Effector memory CD8-positive, alpha-beta T cell (primary cell): ENCODE measurements around the gene SFI1.
A peak's percentile ranks its signal among the peaks of the same experiment; 100 is the strongest.

Source experiments
- ATAC-seq: fragments of 150-1000 bp; cut with Tn5 transposase; replicated peaks from 2 replicates; pipeline ENCODE4 v1.10.0; 2021; ENCODE audit warnings: mild to moderate bottlenecking, moderate library complexity
- DNase-seq, 3 experiments: peaks; one replicate each; pipeline ENCODE4 v3.0.0; 2021
- H3K27ac Mint-ChIP-seq, 2 donors: one replicate each; pipeline ENCODE4 v1.8.0; 2022; ENCODE audit warnings: mild to moderate bottlenecking in 2 of 2, mixed read lengths in 2 of 2, moderate library complexity in 2 of 2
- H3K27me3 Mint-ChIP-seq, 2 donors: one replicate each; pipeline ENCODE4 v1.8.0; 2022; ENCODE audit warnings: mixed read lengths in 2 of 2
- H3K36me3 Mint-ChIP-seq: one replicate; pipeline ENCODE4 v1.8.0; 2022; ENCODE audit warnings: mild to moderate bottlenecking, moderate library complexity, mixed read lengths; ENCODE audit not compliant: insufficient read depth
- H3K4me1 Mint-ChIP-seq, 2 donors: one replicate each; pipeline ENCODE4 v1.8.0; 2022; ENCODE audit warnings: low read depth in 2 of 2, mixed read lengths in 2 of 2
- H3K4me3 Mint-ChIP-seq, 2 donors: one replicate each; pipeline ENCODE4 v1.8.0; 2022; ENCODE audit warnings: mild to moderate bottlenecking in 2 of 2, mixed read lengths in 2 of 2, moderate library complexity in 2 of 2
- H3K9me3 Mint-ChIP-seq, 2 donors: one replicate each; pipeline ENCODE4 v1.8.0; 2022; ENCODE audit warnings: mixed read lengths in 2 of 2

The SFI1 gene

DNA sequence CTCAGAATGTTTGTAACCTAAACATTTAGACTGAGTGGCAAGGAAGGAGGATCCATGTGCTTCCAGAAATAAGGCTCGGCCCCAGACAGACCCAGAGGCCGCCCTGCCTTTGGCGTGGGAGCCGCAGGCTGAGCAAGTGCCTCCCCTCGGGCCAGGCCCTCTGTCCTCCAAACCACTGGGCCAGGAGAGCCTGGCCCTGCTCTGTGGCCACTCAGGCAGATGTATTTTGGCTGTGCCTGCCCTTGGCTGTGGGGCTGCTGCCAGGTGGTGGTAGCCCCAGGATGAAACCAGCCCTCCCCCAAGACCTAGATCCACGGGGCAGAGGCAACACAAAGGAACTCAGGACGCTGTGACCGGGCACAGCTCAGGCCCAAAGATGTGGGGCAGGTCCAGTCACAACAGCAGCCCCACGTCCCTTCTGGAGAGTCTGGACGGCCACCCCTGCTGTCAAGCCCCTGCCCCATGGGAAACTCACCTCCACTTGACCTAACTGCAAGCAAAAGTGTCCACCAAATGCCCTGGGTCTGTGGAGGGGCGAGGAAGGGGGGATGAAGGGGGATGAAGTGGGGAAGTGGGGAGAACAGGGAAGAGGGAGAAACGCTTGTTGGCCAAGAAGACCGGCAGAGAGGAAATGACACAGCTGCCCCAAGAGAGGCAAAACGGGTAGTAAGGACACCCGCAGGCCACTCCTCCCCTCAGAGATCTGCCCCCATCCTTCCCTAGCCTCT is 141.7 kb downstream of the SFI1 start:
- H3K27me3 Mint-ChIP-seq: no peaks in the 10 kb centered on the region
- H3K27ac Mint-ChIP-seq: peak overlapping the region; percentile 81 to 89
- peak overlapping the region; percentile 5 to 55 for H3K4me3 Mint-ChIP-seq
- peaks cover 32% of the 10 kb centered on the region for H3K36me3 Mint-ChIP-seq
- H3K9me3 Mint-ChIP-seq: no peaks in the 10 kb centered on the region
- DNase-seq: no peak
- H3K4me1 Mint-ChIP-seq: peaks cover 13 to 21% of the 10 kb centered on the region in 2 donors
- ATAC-seq: peak; percentile 49

- Mint-ChIP-seq H3K4me3 (peak overlapping the region; percentile 35 to 55), H3K36me3 (peaks cover 39% of the 10 kb centered on the region), H3K27ac (peak overlapping the region; percentile 81 to 89), H3K9me3 (no peaks in the 10 kb centered on the region), H3K4me1 (peaks cover 10 to 17% of the 10 kb centered on the region in 2 donors), H3K27me3 (no peaks in the 10 kb centered on the region)
- no peak for DNase-seq
- ATAC-seq: peak; percentile 44
Observed at GRCh38 chr22:31639436-31640039, 143.2 kb downstream of the SFI1 start.

DNA sequence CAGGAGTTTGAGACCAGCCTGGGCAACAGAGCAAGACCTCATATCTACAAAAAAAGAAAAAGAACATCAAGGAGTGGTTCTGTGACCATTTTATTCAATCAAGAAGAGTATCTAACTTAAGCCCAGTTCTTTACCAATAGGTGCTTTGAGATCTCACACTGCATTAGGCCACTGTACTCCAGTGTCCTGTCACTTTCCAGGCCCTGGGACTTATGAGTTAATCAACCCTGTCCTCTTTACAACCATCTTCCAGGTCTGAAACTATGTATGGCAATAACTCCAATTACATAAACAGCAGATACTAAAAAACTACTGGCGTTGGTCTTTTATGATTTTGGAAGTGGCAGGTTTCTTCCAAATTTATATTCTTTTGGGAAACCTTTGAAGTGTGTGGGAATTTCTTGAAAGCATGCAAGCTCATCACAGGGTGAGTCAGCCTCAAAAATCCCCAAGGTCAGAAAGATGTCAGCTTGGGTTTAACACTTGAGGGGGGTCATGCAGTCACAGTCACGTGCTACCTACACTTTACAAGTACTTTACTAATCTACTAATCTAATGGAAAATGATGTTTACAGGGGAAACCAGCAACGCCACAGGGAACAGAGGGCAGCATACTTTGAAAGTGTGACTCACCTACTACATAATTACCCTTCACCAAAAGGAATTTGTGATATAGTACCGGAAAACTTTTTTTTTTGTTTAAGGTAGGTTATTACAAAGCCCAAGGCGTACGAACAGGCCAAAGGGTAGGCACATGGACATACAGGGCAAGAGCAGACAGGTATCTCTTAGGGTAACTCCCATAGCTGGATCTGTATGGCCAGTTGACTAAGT is 150.1 kb downstream of the SFI1 start:
- no peaks in the 10 kb centered on the region for H3K4me1 Mint-ChIP-seq
- H3K27me3 Mint-ChIP-seq: no peaks in the 10 kb centered on the region
- H3K36me3 Mint-ChIP-seq: peaks cover 64% of the 10 kb centered on the region
- ATAC-seq: peak; percentile 33
- no peaks in the 10 kb centered on the region for H3K9me3 Mint-ChIP-seq
- peak overlapping the region in 1 of 2 donors; percentile 33 for H3K27ac Mint-ChIP-seq
- no peak overlapping the region for H3K4me3 Mint-ChIP-seq
- DNase-seq: no peak

DNA sequence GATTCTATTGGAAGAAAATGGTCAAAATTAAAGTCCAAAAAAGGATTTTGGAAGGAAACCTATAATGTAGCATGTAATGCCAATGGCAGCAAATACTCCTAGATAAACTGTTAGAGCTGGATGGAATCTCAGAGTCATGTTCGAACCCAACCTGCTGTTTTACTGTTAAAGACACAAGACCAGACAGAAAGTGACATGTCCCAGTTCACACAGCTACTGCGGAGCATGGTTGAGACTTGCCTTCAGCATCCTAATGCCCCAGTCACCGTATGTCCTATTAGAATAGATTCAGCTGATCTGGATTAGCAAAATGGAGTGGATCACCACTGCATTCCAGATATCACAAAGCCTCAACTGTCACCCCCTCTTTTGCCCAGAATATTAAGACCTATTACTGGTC is 150.7 kb downstream of the SFI1 start:
- no peaks in the 10 kb centered on the region for H3K4me1 Mint-ChIP-seq
- no peaks in the 10 kb centered on the region for H3K27me3 Mint-ChIP-seq
- ATAC-seq (no peak), DNase-seq (no peak)
- no peak overlapping the region for H3K4me3 Mint-ChIP-seq
- H3K27ac Mint-ChIP-seq: peak overlapping the region in 1 of 2 donors; percentile 33
- H3K36me3 Mint-ChIP-seq: peaks cover 62% of the 10 kb centered on the region
- no peaks in the 10 kb centered on the region for H3K9me3 Mint-ChIP-seq

DNA sequence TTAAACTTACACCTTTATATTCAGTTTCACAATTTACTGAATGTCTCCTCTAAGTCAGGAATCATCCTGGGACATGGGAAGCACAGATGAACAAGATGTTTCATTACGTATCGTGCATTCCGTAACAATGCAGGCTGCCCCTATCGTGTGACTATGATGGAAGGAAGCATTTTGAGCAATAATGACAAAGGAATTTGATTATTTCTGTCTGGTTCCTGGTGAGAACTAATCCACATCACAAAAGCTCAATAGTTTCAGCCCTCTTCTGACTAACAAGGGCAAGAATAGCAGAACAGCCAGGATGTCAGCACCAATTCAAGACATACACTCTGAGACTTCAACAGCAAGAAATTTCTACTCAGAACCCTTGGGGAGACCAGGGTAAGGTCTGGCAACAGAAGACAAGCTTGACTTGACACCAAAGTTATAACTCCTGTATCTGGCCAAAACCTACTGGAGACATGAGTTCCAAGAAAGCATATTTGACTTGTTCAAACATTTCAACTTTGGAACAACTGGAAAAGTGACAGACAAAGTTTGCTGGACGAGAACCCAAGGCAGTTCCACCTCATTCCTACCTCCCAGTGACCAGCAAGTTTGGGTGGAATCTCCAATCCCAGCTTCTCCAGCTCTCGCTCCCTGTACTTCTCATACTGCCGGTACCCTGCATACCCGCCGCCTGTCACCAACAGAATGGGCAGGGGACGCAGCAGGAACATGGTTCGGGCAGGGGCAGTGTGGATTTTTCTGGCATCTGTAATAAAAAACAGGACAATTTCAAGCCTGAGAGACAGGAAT is 151.4 kb downstream of the SFI1 start:
- Mint-ChIP-seq H3K27ac (no peak overlapping the region), H3K27me3 (no peaks in the 10 kb centered on the region), H3K4me3 (no peak overlapping the region), H3K36me3 (peaks cover 55% of the 10 kb centered on the region), H3K9me3 (no peaks in the 10 kb centered on the region), H3K4me1 (no peaks in the 10 kb centered on the region)
- DNase-seq (no peak), ATAC-seq (no peak)

DNA sequence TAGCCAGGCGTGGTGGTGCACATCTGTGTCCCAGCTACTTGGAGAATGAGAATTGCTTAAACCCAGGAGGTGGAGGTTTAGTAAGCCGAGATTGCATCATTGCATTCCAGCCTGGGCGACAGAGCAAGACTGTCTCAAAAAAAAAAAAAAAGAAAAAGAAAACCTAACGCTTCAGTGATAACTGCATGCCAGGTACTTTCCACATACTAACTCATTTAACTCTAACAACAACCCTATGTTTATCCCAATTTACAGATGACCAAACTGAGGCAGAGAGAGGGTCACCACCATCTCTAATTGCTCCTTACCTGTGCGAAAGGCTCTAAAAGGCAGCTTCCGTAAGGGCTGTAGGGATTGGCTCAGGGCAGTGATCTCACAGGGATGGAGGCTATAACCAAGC is 154.1 kb downstream of the SFI1 start:
- Mint-ChIP-seq H3K9me3 (no peaks in the 10 kb centered on the region), H3K27ac (no peak overlapping the region), H3K27me3 (no peaks in the 10 kb centered on the region), H3K4me3 (no peak overlapping the region), H3K36me3 (peaks cover 38% of the 10 kb centered on the region), H3K4me1 (peaks cover 7% of the 10 kb centered on the region in 2 donors)
- DNase-seq (no peak), ATAC-seq (no peak)

GRCh38 chr22:31651664-31652063 is 155.3 kb downstream of the SFI1 start:
- H3K36me3 Mint-ChIP-seq: peaks cover 27% of the 10 kb centered on the region
- no peaks in the 10 kb centered on the region for H3K9me3 Mint-ChIP-seq
- H3K4me3 Mint-ChIP-seq: no peak overlapping the region
- ATAC-seq (no peak), DNase-seq (no peak)
- H3K27ac Mint-ChIP-seq: no peak overlapping the region
- H3K4me1 Mint-ChIP-seq: peaks cover 8 to 10% of the 10 kb centered on the region in 2 donors
- H3K27me3 Mint-ChIP-seq: no peaks in the 10 kb centered on the region

- Mint-ChIP-seq H3K4me1 (peaks cover 9 to 12% of the 10 kb centered on the region in 2 donors), H3K36me3 (peaks cover 27% of the 10 kb centered on the region), H3K9me3 (no peaks in the 10 kb centered on the region), H3K27ac (no peak overlapping the region), H3K27me3 (no peaks in the 10 kb centered on the region), H3K4me3 (no peak overlapping the region)
- ATAC-seq (no peak), DNase-seq (no peak)
Observed at GRCh38 chr22:31652088-31652487, 155.8 kb downstream of the SFI1 start.

DNA sequence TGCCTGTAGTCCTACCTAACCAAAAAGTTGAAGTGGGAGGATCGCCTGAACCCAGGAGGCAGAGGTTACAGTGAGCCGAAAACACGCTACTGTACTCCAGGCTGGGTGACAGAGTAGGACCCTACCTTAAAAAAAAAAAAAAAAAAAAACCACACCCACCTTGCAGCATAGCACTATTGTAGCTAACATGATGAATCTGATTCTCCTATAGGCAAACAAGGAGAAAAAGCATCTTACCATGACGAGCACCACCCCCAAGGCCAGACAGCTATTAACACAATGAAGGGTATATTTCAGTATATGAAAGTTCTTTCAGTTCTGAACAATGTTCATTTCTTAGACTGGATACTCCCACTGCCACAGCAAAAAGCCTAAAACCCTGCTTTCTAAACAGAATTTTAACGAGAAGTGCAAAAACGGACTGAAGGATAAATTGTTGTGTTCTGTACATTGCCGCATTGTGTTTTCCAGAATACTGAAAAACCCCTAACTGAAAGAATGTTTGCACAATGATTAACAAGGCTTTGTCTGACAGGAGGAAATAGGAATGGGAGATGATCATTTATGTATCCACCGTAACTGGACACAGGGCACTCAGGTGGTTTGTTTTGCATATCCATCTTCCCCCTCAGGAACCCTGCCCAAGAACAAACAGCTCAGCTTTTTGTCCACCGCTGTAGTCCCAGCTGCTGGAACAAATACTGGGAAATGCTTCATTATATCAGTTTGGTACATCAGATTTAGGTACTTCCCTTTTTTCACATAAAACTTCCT is 156.8 kb downstream of the SFI1 start:
- no peak for ATAC-seq
- H3K27me3 Mint-ChIP-seq: no peaks in the 10 kb centered on the region
- H3K9me3 Mint-ChIP-seq: no peaks in the 10 kb centered on the region
- peaks cover 20% of the 10 kb centered on the region for H3K36me3 Mint-ChIP-seq
- peak overlapping the region in 1 of 2 donors; percentile 17 for H3K27ac Mint-ChIP-seq
- H3K4me1 Mint-ChIP-seq: peaks cover 12% of the 10 kb centered on the region in 2 donors
- no peak overlapping the region for H3K4me3 Mint-ChIP-seq
- no peak for DNase-seq

DNA sequence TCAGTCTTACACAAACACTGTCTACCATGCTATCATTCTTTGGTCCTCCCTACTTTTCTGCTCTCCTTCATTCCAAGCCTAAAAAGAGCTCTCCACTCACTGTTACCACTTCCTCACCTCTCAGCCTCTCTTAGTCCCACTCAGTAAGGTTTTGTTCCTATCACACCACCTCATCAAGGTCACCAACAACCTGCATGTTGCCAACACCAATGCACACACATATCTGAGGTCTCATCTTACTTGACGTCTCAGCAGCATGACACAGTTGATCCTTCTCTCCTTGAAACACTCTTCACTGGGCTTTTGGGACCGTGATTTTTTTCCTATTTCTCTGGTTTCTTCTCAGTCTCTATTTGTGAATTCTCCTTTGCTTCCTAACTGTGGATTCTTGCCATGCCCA is 157.6 kb downstream of the SFI1 start:
- Mint-ChIP-seq H3K27me3 (no peaks in the 10 kb centered on the region), H3K4me3 (no peak overlapping the region), H3K9me3 (no peaks in the 10 kb centered on the region), H3K36me3 (peaks cover 13% of the 10 kb centered on the region), H3K27ac (no peak overlapping the region), H3K4me1 (peaks cover 12 to 13% of the 10 kb centered on the region in 2 donors)
- DNase-seq (no peak), ATAC-seq (no peak)

DNA sequence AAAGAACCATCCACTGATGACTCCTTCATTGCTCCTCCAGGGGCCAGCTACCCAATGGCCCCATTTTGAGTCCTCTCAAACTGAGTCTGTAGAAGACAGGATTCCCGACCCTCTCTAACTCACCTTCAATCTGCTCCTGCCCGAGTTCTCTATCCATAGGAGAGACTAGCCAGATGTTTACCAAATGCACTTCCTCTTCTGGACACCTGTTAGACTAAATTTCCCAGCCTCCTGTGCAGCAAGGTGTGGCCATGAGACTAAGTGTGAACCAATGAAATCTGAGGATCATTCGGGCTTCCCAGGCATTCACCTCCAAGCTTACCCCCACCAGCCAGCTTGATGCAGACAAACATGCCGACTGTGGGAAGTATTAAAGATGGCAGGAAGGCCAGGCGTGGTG is 158.1 kb downstream of the SFI1 start:
- Mint-ChIP-seq H3K36me3 (peaks cover 8% of the 10 kb centered on the region), H3K9me3 (no peaks in the 10 kb centered on the region), H3K27me3 (no peaks in the 10 kb centered on the region), H3K27ac (no peak overlapping the region), H3K4me3 (no peak overlapping the region), H3K4me1 (peaks cover 12 to 13% of the 10 kb centered on the region in 2 donors)
- no peak for DNase-seq
- ATAC-seq: no peak

DNA sequence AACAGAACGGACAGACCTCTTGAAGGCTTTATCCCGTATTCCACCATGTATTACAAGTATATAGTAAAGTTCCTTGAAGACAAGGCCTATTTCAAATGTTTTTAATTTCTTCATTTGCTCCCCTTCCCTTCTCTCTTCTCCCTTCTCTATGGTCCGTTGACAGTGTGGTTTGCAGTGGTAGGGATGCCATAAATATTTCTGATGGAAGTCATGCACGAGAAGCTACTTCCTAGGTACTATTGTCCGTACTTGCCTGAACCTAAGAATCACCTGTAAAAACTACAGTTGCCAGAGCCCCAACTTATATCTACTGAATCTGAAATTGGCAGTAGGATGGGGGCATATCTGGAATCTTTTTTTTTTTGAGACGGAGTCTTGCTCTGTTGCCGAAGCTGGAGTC is 162.9 kb downstream of the SFI1 start:
- H3K9me3 Mint-ChIP-seq: no peaks in the 10 kb centered on the region
- DNase-seq (no peak), ATAC-seq (no peak)
- peaks cover 24 to 26% of the 10 kb centered on the region in 2 donors for H3K4me1 Mint-ChIP-seq
- no peak overlapping the region for H3K4me3 Mint-ChIP-seq
- peaks cover 27% of the 10 kb centered on the region for H3K36me3 Mint-ChIP-seq
- no peaks in the 10 kb centered on the region for H3K27me3 Mint-ChIP-seq
- H3K27ac Mint-ChIP-seq: no peak overlapping the region
